ENCODE results near the gene PPP2R2C.

The PPP2R2C gene

DNA sequence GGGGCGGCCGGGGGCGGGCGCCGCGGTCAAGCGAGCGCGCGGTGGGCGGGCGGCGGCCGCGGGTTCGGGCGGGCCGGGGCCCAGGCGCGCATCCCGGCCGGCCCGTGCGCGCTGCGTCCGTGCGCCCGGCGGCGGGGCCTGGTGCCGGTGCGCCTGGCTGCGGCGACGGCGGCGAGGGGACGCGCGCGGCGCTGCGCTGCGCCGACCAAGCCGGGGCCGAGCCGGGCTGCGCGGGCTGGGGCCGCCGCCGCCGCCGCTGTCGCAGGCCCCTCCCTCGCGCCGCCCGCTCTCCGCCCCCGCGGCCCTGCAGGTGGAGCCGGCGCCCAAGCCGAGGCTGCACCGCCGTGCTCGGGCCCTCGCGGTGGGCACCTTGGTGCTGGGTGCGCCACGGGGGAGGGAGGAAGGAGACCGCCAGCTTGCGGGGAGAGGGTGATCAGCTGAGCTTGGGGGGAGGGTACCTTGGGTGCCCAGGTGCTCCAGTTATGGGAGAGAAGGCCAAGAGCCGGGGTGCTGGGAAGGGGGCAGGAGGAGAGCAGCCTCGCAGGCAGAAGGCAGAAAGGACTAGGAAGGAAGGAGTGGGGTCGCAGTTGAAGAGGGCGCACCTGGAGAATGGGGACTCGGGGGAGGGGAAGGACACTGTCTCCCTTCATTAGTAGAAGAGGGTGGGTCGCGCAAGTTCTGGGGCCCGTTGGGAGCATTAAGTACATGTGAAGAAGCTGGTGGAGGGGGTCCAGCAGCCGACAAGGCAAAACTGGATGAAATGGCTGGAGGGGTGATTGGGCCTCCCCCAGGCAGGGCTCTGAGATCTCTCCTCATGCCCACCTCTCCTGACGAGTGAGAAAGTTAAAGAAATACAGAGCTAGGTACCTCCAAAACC is at the start of gene PPP2R2C:
Gene PPP2R2C (minus strand): TSS at position 228 of the 877 bp plus-strand sequence. CDS start 385 bp downstream, outside the sequence.
- no peak for DNase-seq

DNA sequence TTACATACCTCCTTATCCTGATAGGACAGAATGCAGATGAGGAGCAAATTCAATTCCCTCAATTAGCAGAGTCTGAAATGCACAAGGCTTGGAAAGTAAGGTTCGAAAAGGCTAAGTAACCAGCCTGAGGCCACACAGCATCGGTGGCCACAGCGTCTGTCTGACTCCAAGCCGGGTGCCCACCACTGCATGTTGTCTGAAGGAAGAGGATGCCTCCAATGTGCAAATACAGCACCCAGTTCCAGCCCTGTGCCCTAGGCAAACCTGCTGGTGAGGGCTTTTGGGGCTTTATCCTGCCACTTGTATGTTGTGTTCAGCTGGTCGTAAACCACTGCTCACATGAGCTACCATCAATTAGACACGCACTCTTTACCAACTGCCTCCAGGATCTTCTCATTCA is 48.6 kb upstream of the PPP2R2C start:
- no peak for DNase-seq

DNA sequence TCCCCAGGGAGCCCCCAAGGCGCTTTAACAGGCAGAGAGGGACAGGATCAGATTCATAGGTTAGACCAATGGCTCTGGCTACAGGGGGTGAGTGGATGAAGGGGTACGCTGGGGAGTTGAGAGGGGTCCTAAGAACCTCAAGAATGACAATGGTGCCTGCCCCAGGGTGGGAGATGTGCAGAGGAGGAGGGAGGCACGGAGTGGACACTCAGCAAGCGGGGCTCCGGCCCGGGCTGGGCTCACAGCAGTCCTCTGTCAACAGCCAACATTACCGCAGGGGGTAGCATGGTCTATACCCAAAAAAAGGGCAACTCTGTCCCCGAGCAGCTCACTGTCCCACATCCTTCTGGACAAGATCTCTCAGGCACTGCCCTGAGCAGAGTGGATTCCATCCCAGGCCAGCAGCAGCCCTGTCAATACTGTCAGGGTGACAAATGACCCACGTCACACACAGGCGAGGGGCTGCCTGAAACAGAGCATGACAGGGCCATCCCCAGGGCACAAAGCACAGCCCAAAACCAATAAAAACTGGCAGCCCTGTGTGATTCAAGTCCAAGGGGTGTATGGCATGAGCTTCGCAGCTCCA is 47.7 kb upstream of the PPP2R2C start:
- no peak for DNase-seq

DNA sequence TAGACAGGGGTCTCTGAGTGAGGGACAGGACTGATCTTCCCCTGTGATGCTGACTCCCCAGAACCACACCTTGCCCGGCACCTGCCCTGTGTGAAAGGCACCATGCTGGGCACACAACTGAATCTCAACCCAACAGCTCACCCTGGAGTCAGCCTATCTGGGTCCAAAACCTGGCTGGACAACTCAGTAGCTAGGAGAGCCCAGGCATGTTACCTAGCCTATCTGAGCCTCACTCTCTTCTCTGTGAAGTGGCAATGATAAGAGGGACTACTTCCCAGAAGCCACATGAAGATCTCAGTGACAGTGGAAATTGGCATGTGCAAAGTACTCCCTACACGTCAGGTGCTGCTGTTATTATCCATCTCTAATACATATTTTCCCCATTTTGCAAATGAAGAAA is 44.8 kb upstream of the PPP2R2C start:
- DNase-seq, result no peak

- DNase-seq, result no peak
Measured at GRCh38 chr4:6516762-6517161, 44.3 kb upstream of the PPP2R2C start.

- DNase-seq, result no peak
Measured at GRCh38 chr4:6516281-6516680, 43.9 kb upstream of the PPP2R2C start.

DNA sequence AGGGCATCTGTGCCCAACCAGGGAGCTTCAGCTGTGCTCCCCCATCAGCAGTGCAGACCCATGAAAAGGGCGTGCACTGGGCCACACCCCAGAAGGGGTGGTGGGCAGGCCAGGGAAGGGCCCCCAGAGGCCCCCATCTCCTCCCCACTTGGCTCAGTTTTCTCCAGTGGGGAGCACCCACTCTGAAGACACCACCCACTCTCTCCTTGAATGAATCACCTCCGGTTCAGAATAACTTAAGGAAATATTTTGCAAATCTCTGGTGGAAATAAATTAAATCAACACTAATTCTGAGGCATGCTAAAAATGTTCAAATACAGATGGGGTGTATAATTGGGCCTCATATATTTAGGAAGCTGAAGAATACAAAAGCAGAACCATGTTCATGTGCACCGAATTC is 41.3 kb upstream of the PPP2R2C start:
- DNase-seq, result no peak

- DNase-seq, result no peak
Measured at GRCh38 chr4:6509587-6509986, 37.2 kb upstream of the PPP2R2C start.

DNA sequence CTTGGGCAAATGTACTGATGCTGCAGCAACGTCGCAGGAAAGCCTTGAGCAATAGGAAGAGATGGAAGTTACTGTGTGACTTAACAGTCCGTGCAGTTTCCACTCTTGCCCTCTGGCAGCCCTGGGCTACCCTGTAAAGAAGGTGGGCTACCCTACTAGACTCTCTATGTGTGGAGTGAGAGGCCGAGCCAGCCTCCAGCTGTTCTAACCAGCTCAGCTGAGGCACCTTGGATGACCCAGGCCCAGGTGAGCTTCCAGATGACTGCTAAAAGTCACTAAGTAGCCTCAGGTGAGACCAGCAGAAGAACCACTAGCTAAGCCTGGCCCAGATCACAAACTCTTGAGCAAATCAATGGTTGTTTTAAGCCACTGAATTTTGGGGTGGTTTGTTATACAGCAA is 34.9 kb upstream of the PPP2R2C start:
- no peak for DNase-seq

GRCh38 chr4:6506616-6507140 is 34.3 kb upstream of the PPP2R2C start:
- no peak for DNase-seq

DNA sequence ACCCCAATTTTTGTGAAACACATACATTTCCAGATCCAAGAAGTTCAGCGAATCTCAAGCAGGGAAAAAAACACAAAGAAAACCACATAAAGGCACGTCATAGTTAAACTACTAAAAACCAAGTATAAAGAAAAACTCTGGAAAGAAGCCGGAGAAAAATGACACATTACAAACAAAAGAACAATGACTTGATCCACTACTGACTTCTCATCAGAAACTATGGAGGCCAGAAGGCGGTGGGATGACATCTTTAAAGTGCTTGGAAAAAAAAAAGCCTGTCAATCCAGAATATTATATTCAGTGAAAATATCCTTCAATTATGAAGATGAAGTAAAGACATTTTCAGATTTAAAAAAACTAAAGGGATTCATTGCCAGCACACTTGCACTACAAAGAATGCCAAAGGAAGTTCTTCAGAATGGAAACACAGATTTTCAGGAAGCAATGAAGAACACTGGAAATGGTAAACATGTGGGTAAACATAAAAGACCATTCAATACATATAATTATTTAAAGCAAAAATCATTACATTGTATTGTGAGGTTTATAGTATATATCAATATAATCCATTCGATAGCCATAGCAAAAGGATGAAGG is 32.6 kb upstream of the PPP2R2C start:
- no peak for DNase-seq

- no peak for DNase-seq
Measured at GRCh38 chr4:6502747-6503465, 30.5 kb upstream of the PPP2R2C start.

GRCh38 chr4:6502147-6502546 is 29.7 kb upstream of the PPP2R2C start:
- DNase-seq, result no peak

DNA sequence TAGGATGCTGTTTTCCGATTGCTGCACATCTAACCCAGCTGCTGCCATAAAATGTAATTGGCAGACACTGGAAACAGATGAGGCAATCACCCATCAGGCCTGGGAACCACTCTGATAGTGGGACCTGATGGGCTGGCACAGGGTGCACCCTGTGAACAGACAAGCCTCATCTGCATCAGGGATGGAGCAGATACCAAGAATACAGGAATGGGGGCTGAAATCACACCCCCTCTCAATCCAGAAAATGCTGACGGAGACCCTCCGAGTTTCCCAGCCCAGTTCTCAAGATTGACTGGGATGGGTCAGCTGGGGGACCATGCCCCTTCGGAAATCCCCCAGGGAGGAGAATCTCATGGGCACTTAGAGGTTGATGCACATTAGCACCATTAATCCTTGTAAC is 28.8 kb upstream of the PPP2R2C start:
- DNase-seq, result no peak

DNA sequence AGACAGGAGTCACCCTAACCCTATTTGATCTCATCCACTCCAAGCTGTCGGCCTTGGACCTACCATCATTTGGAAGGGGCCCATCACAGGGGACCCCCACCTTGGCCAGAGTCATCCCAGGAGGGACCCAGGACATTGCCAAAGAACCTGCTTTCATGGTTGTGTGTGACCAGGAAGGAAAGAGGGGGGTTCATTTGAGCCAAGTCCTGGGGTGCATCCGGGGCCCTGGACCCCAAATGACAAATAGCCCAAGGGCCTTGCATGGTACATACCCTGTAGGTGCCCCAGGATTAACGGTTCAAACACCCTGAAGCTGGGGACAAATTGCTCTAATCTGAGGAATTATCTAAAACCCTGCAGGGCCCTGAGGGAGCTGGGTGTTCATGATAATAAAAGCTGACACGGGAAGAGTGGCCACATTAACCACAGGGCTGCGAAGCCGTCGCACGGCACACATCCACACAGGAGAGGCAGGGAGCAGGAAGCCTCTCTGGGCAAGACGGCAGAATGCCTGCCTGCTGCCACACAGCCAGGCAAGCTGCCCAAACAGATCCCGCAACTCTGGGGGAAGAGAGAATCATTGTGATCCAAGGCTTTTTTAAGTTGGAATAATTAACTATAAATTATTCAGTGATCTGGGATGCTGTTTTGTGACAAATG is 28.2 kb upstream of the PPP2R2C start:
- DNase-seq, result no peak

DNA sequence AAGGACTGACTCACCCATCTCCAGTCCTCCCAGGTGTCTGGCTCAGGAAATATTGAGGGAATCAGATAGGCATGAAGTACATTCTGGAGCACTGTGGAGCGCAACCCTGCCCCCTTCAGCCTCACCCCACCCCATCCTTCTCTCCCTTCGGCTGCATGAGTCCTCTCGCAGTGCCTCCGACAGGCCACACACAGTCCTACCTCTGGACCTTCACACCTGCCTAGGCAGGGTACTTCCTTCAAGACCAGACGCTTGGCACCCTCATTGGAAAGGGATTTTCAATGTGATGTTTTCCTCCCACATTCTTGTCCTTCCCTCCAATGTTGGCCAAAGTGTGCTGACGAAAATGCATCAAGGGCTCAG is 26.8 kb upstream of the PPP2R2C start:
- DNase-seq, result no peak

DNA sequence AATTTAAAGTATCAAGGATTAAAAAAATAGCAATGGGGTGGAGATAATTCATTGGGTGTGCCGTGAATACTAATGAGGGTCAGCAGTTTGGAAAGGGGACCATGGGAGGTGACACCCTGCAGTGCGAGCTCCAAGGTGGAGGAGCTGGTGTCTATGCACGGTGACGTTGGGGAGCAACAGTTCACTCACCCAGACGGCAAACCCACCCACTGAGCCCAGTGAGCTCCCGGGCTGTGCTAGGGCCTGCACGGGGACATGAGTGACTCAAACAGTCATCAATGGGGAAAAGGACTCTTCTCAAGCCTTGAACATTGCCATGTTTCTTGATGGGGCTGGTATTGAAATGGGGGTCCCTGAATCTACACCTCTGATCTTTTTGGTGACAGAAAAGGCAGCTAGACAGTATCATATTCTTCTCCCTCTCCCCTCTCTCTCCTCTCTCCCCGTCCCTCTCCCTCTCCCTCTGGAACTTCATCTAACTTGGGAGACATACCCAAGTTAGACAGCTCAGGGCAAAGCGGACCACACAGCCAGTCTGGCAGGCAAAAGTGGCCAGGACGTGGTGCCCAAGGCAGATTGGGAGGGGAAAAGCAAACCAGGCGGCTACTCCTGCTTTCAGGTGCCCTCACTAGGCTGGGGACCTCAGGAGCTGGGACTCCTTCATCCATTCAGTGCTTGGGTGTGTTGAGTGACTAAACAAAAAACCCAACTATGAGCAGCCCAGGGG is 26.3 kb upstream of the PPP2R2C start:
- no peak for DNase-seq

- no peak for DNase-seq
Measured at GRCh38 chr4:6497796-6498195, 25.4 kb upstream of the PPP2R2C start.

DNA sequence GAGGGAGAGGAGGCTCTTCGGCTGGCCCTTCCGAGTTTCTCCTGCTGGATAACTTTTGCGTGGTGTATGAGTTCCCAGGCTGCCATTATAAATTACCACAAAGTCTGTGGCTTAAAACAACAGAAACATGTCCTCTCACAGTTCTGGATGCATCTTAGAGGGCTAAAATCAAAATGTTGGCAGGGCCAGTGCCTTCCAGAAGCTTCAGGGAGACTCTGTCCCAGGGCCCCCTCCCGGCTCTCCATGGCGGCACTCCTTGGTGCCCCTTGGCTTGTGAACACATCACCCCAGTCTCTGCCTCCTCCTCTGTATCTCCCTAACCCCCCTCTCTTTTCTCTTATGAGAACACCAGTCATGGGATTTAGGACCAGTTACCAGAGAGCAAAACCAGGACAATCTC is 23.3 kb upstream of the PPP2R2C start:
- no peak for DNase-seq

- DNase-seq, result no peak
Measured at GRCh38 chr4:6495296-6495590, 22.8 kb upstream of the PPP2R2C start.

DNA sequence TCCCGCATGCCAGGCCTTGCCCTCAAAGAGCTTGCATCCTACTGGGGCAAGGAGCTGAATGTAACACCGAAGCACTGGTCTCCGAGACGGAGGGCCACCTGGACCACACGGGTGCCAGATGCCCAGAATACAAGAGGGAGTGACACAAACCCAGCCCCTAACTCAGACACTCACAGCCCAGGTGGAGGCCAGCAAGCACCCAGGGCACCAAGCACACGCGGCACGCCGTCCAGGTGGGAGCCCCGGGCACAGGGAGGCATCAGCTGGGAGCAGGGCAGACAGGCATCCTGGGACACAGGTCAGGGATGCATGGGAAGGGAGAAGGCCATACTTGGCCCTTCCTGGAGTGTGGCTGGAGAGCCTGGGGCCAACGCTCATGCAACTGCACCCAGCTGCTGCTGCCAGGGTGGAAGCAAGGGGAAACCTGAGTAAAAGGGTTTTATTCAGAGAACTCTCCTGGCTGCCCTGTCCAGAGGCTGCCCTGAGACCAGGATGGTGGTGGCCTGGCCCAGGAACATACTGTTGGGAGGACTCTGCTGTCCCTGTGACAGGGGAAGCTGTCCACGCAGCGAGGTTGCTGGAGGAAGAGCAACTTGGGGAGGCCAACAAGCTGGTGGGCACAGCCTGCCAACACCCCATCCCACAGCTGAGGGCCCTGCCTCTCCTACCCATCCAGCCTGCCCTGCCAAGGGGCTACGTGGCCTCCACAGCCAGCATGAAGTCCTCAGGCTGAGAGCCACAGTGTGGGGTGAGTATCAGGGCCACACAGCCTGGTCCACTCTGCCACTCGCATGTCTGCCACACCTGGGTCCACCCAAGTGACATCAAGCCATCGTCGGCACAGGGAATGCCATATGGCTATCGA is 22.2 kb upstream of the PPP2R2C start:
- no peak for DNase-seq
